ENCODE results near the gene GPHN.

DNA sequence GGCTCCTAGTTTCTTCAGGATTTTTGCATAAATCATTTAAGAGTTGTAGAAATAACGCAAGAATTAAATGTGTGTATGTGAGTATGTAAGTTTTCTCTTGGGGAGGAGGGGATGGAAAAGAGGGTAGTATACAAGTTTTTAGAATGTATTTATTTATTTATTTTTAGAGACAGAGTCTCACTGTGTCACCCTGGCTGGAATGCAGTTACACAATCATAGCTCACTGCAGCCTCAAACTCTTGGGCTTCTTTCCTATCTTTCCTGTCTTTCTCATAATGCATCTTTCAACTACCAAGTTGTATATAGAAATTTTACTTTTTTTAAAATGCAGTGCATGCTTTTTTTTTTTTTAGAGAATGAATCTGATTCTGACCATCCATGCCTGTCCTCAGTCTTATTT lies 412.2 kb downstream of the GPHN start:
- TF ChIP-seq, protein P1, sequence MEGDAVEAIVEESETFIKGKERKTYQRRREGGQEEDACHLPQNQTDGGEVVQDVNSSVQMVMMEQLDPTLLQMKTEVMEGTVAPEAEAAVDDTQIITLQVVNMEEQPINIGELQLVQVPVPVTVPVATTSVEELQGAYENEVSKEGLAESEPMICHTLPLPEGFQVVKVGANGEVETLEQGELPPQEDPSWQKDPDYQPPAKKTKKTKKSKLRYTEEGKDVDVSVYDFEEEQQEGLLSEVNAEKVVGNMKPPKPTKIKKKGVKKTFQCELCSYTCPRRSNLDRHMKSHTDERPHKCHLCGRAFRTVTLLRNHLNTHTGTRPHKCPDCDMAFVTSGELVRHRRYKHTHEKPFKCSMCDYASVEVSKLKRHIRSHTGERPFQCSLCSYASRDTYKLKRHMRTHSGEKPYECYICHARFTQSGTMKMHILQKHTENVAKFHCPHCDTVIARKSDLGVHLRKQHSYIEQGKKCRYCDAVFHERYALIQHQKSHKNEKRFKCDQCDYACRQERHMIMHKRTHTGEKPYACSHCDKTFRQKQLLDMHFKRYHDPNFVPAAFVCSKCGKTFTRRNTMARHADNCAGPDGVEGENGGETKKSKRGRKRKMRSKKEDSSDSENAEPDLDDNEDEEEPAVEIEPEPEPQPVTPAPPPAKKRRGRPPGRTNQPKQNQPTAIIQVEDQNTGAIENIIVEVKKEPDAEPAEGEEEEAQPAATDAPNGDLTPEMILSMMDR (IDR thresholded peaks at IDR 0.05): no peak
- no peak for TF ChIP-seq POLR2A (IDR thresholded peaks at IDR 0.05)
